ENCODE measurements around the gene MC4R. TPM values are rescaled to one million over a fixed set of nuclear protein-coding genes. Genes with fewer than 3 reads are reported as not detected.

Gene MC4R
- total RNA-seq, 1 experiment from 2014 or later: not detected

GRCh38 chr18:60383893-60384292 lies 11.3 kb upstream of the MC4R start:
- no TSS peak for BruUV-seq (replicated peaks)
- H3K4me3 ChIP-seq (replicated peaks in 1 of 2; ENCODE audit: low read depth in 1 of 2, low read length in 2 of 2): no peak overlapping the region
- H3K79me2 ChIP-seq (ENCODE audit: insufficient read depth, low read length): no peaks in the 10 kb centered on the region
- ATAC-seq (no peak), DNase-seq (ENCODE audit: low read depth, low spot score) (no peak)
- no peak overlapping the region for H3K9ac ChIP-seq (ENCODE audit: low read length)
- no peaks in the 10 kb centered on the region for H3K9me2 ChIP-seq (ENCODE audit: insufficient read depth)
- H2AFZ ChIP-seq (ENCODE audit: low read depth, low read length, poor library complexity, severe bottlenecking): no peak overlapping the region
- ChIA-PET RAD21 (ENCODE audit: low non-redundant PET in 1 of 2, low total read pairs in 2 of 2, uncharacterized antibody in 2 of 2, unreplicated experiment in 2 of 2) (no interaction called here), CTCF (no interaction called here), POLR2A (no interaction called here)
- no peaks in the 10 kb centered on the region for H3K9me3 ChIP-seq (ENCODE audit: control insufficient read depth in 1 of 2, insufficient read depth in 1 of 2, low read depth in 1 of 2, low read length in 2 of 2)
- no peaks in the 10 kb centered on the region for H3K36me3 ChIP-seq (ENCODE audit: control insufficient read depth in 1 of 2, insufficient read depth in 2 of 2, low read length in 2 of 2)
- intact Hi-C loops (cut with micrococcal nuclease): no loop called here
- H3K27ac ChIP-seq (ENCODE audit: low read depth, low read length): no peak overlapping the region
- no peaks in the 10 kb centered on the region for H4K20me1 ChIP-seq (ENCODE audit: insufficient read depth)
- no peak overlapping the region for H3K4me2 ChIP-seq (ENCODE audit: low read length)
- no peaks in the 10 kb centered on the region for H3K27me3 ChIP-seq (ENCODE audit: insufficient read depth, low read length)
- no peaks in the 10 kb centered on the region for H3K4me1 ChIP-seq (ENCODE audit: control insufficient read depth in 1 of 2, insufficient read depth in 2 of 2, low read length in 2 of 2)
- TF ChIP-seq SRF (IDR thresholded peaks at IDR 0.05; ENCODE audit: low read depth) (no peak), ZNF274 (IDR thresholded peaks at IDR 0.05; ENCODE audit: low read depth, low read length) (no peak), MAX (IDR thresholded peaks at IDR 0.05) (no peak), SP1 (IDR thresholded peaks at IDR 0.05; ENCODE audit: low read depth) (no peak), ELF1 (IDR thresholded peaks at IDR 0.05; ENCODE audit: borderline replicate concordance, low read depth) (no peak), ZBTB33 (IDR thresholded peaks at IDR 0.05; ENCODE audit: extremely low read depth, insufficient replicate concordance, low read length) (no peak), TCF7L2 (IDR thresholded peaks at IDR 0.05; ENCODE audit: borderline replicate concordance, extremely low read depth, insufficient read depth, insufficient read length) (no peak), REST (IDR thresholded peaks at IDR 0.05; ENCODE audit: low read depth) (no peak), POLR2A (IDR thresholded peaks at IDR 0.05; ENCODE audit: borderline replicate concordance, extremely low read depth, insufficient read depth, insufficient read length) (no peak), ZFX (IDR thresholded peaks at IDR 0.05) (no peak), JUND (IDR thresholded peaks at IDR 0.05) (no peak), SIN3A (IDR thresholded peaks at IDR 0.05; ENCODE audit: low read depth) (no peak), YY1 (IDR thresholded peaks at IDR 0.05; ENCODE audit: extremely low read depth, insufficient replicate concordance, low read depth, low read length) (no peak), RAD21 (IDR thresholded peaks at IDR 0.05; ENCODE audit: low read depth) (no peak)

Data from HCT116 (cell line).